ENCODE results near the gene FLT3LG.
A peak's percentile ranks its signal among the peaks of the same experiment; 100 is the strongest.
"Not testable (repeated sequence)": the region's sequence is repeated elsewhere in the genome, so short reads cannot be mapped to it uniquely, and the experiment has no call there.

FLT3LG gene

GRCh38 chr19:49441210-49441959 lies 32.6 kb upstream of the FLT3LG start, which contains the start of gene SLC17A7:
Gene SLC17A7 (minus strand): TSS chr19:49441527. CDS start chr19:49441379, 148 bp downstream.
- H3K9ac ChIP-seq (ENCODE audit: low read length in 2 of 2), result no peak within 1 kb of the TSS
- peaks cover 16% of the 10 kb centered on the region for H3K4me1 ChIP-seq (ENCODE audit: control insufficient read depth, insufficient read depth, low read length)
- peak within 1 kb of the TSS in 1 of 2 donors; percentile 47 for H3K4me3 ChIP-seq (ENCODE audit: low read length in 2 of 2)
- peak within 1 kb of the TSS; percentile 46 for H3K27ac ChIP-seq (ENCODE audit: low read length)
- no peaks in the 10 kb centered on the region for H3K9me3 ChIP-seq (ENCODE audit: control insufficient read depth in 2 of 2, low read length in 2 of 2)
- H3K27me3 ChIP-seq (ENCODE audit: control insufficient read depth in 1 of 2, insufficient read depth in 2 of 2, low read length in 2 of 2), result peaks cover 44 to 56% of the 10 kb centered on the region in 2 donors
- no peaks in the 10 kb centered on the region for H3K36me3 ChIP-seq (ENCODE audit: control insufficient read depth in 2 of 2, insufficient read depth in 2 of 2, low read length in 2 of 2)

GRCh38 chr19:49441960-49442350 lies 32.1 kb upstream of the FLT3LG start:
- Histone ChIP-seq H3K27ac (ENCODE audit: low read length) (peak overlapping the region; percentile 46), H3K9me3 (ENCODE audit: control insufficient read depth in 2 of 2, low read length in 2 of 2) (no peaks in the 10 kb centered on the region), H3K4me3 (ENCODE audit: low read length in 2 of 2) (peak overlapping the region in 1 of 2 donors; percentile 40), H3K9ac (ENCODE audit: low read length in 2 of 2) (no peak overlapping the region), H3K27me3 (ENCODE audit: control insufficient read depth in 1 of 2, insufficient read depth in 2 of 2, low read length in 2 of 2) (peaks cover 41 to 50% of the 10 kb centered on the region in 2 donors), H3K4me1 (ENCODE audit: control insufficient read depth, insufficient read depth, low read length) (peaks cover 16% of the 10 kb centered on the region), H3K36me3 (ENCODE audit: control insufficient read depth in 2 of 2, insufficient read depth in 2 of 2, low read length in 2 of 2) (peaks cover 0 to 3% of the 10 kb centered on the region in 2 donors)

- peak overlapping the region in 1 of 2 donors; percentile 40 for H3K4me3 ChIP-seq (ENCODE audit: low read length in 2 of 2)
- peaks cover 16% of the 10 kb centered on the region for H3K4me1 ChIP-seq (ENCODE audit: control insufficient read depth, insufficient read depth, low read length)
- H3K27ac ChIP-seq (ENCODE audit: low read length), result peak overlapping the region; percentile 46
- H3K9me3 ChIP-seq (ENCODE audit: control insufficient read depth in 2 of 2, low read length in 2 of 2), result no peaks in the 10 kb centered on the region
- peaks cover 0 to 3% of the 10 kb centered on the region in 2 donors for H3K36me3 ChIP-seq (ENCODE audit: control insufficient read depth in 2 of 2, insufficient read depth in 2 of 2, low read length in 2 of 2)
- H3K9ac ChIP-seq (ENCODE audit: low read length in 2 of 2), result no peak overlapping the region
- peaks cover 40 to 47% of the 10 kb centered on the region in 2 donors for H3K27me3 ChIP-seq (ENCODE audit: control insufficient read depth in 1 of 2, insufficient read depth in 2 of 2, low read length in 2 of 2)
These were observed 31.7 kb upstream of the FLT3LG start for GRCh38 chr19:49442354-49442753.

GRCh38 chr19:49442771-49443365 lies 31.1 kb upstream of the FLT3LG start:
- Histone ChIP-seq H3K27me3 (ENCODE audit: control insufficient read depth in 1 of 2, insufficient read depth in 2 of 2, low read length in 2 of 2) (peaks cover 36 to 44% of the 10 kb centered on the region in 2 donors), H3K27ac (ENCODE audit: low read length) (no peak overlapping the region), H3K4me1 (ENCODE audit: control insufficient read depth, insufficient read depth, low read length) (peaks cover 18% of the 10 kb centered on the region), H3K9ac (ENCODE audit: low read length in 2 of 2) (peak overlapping the region in 1 of 2 donors; percentile 22), H3K4me3 (ENCODE audit: low read length in 2 of 2) (peak overlapping the region; percentile 69 to 75), H3K9me3 (ENCODE audit: control insufficient read depth in 2 of 2, low read length in 2 of 2) (no peaks in the 10 kb centered on the region), H3K36me3 (ENCODE audit: control insufficient read depth in 2 of 2, insufficient read depth in 2 of 2, low read length in 2 of 2) (peaks cover 0 to 3% of the 10 kb centered on the region in 2 donors)

- H3K4me1 ChIP-seq (ENCODE audit: control insufficient read depth, insufficient read depth, low read length), result peaks cover 19% of the 10 kb centered on the region
- H3K9ac ChIP-seq (ENCODE audit: low read length in 2 of 2), result peak overlapping the region in 1 of 2 donors; percentile 22
These were observed 30.5 kb upstream of the FLT3LG start for GRCh38 chr19:49443366-49444099.

GRCh38 chr19:49444100-49444700 lies 29.8 kb upstream of the FLT3LG start:
- not testable (repeated sequence) for H3K9ac ChIP-seq (ENCODE audit: low read length in 2 of 2); H3K4me3 ChIP-seq (ENCODE audit: low read length in 2 of 2); H3K27ac ChIP-seq (ENCODE audit: low read length); H3K36me3 ChIP-seq (ENCODE audit: control insufficient read depth in 2 of 2, insufficient read depth in 2 of 2, low read length in 2 of 2); H3K9me3 ChIP-seq (ENCODE audit: control insufficient read depth in 2 of 2, low read length in 2 of 2)
- Histone ChIP-seq H3K4me1 (ENCODE audit: control insufficient read depth, insufficient read depth, low read length) (peaks cover 19% of the 10 kb centered on the region), H3K27me3 (ENCODE audit: control insufficient read depth in 1 of 2, insufficient read depth in 2 of 2, low read length in 2 of 2) (peaks cover 23 to 33% of the 10 kb centered on the region in 2 donors)

More at GRCh38 chr19:49443366-49444099, 30.5 kb upstream of the FLT3LG start:
- Histone ChIP-seq H3K9me3 (ENCODE audit: control insufficient read depth in 2 of 2, low read length in 2 of 2) (no peaks in the 10 kb centered on the region), H3K27ac (ENCODE audit: low read length) (no peak overlapping the region), H3K4me3 (ENCODE audit: low read length in 2 of 2) (peak overlapping the region; percentile 69 to 75), H3K27me3 (ENCODE audit: control insufficient read depth in 1 of 2, insufficient read depth in 2 of 2, low read length in 2 of 2) (peaks cover 30 to 40% of the 10 kb centered on the region in 2 donors), H3K36me3 (ENCODE audit: control insufficient read depth in 2 of 2, insufficient read depth in 2 of 2, low read length in 2 of 2) (peaks cover 0 to 8% of the 10 kb centered on the region in 2 donors)

GRCh38 chr19:49445997-49446396 lies 28.0 kb upstream of the FLT3LG start:
- peaks cover 7 to 16% of the 10 kb centered on the region in 2 donors for H3K27me3 ChIP-seq (ENCODE audit: control insufficient read depth in 1 of 2, insufficient read depth in 2 of 2, low read length in 2 of 2)
- H3K9ac ChIP-seq (ENCODE audit: low read length in 2 of 2), result no peak overlapping the region
- H3K36me3 ChIP-seq (ENCODE audit: control insufficient read depth in 2 of 2, insufficient read depth in 2 of 2, low read length in 2 of 2), result peaks cover 0 to 12% of the 10 kb centered on the region in 2 donors
- no peak overlapping the region for H3K27ac ChIP-seq (ENCODE audit: low read length)
- no peak overlapping the region for H3K4me3 ChIP-seq (ENCODE audit: low read length in 2 of 2)
- H3K9me3 ChIP-seq (ENCODE audit: control insufficient read depth in 2 of 2, low read length in 2 of 2), result no peaks in the 10 kb centered on the region
- peaks cover 15% of the 10 kb centered on the region for H3K4me1 ChIP-seq (ENCODE audit: control insufficient read depth, insufficient read depth, low read length)

- Histone ChIP-seq H3K9ac (ENCODE audit: low read length in 2 of 2) (no peak overlapping the region), H3K27ac (ENCODE audit: low read length) (no peak overlapping the region), H3K36me3 (ENCODE audit: control insufficient read depth in 2 of 2, insufficient read depth in 2 of 2, low read length in 2 of 2) (peaks cover 0 to 12% of the 10 kb centered on the region in 2 donors), H3K4me3 (ENCODE audit: low read length in 2 of 2) (no peak overlapping the region), H3K27me3 (ENCODE audit: control insufficient read depth in 1 of 2, insufficient read depth in 2 of 2, low read length in 2 of 2) (peaks cover 0 to 4% of the 10 kb centered on the region in 2 donors), H3K4me1 (ENCODE audit: control insufficient read depth, insufficient read depth, low read length) (peaks cover 10% of the 10 kb centered on the region), H3K9me3 (ENCODE audit: control insufficient read depth in 2 of 2, low read length in 2 of 2) (no peaks in the 10 kb centered on the region)
These were observed 26.3 kb upstream of the FLT3LG start for GRCh38 chr19:49447485-49448431.

GRCh38 chr19:49448432-49448786 lies 25.6 kb upstream of the FLT3LG start:
- Histone ChIP-seq H3K4me1 (ENCODE audit: control insufficient read depth, insufficient read depth, low read length) (peaks cover 6% of the 10 kb centered on the region), H3K36me3 (ENCODE audit: control insufficient read depth in 2 of 2, insufficient read depth in 2 of 2, low read length in 2 of 2) (peaks cover 0 to 12% of the 10 kb centered on the region in 2 donors), H3K27me3 (ENCODE audit: control insufficient read depth in 1 of 2, insufficient read depth in 2 of 2, low read length in 2 of 2) (no peaks in the 10 kb centered on the region), H3K9ac (ENCODE audit: low read length in 2 of 2) (no peak overlapping the region), H3K27ac (ENCODE audit: low read length) (no peak overlapping the region), H3K9me3 (ENCODE audit: control insufficient read depth in 2 of 2, low read length in 2 of 2) (no peaks in the 10 kb centered on the region), H3K4me3 (ENCODE audit: low read length in 2 of 2) (no peak overlapping the region)
